ENCODE data around the gene HP1BP3. TPM values are rescaled to one million over a fixed set of nuclear protein-coding genes. Genes with fewer than 3 reads are reported as not detected.

HP1BP3 gene
- total RNA-seq, 4 donors from 2014 or later = 153 to 294 (median 168) TPM

DNA sequence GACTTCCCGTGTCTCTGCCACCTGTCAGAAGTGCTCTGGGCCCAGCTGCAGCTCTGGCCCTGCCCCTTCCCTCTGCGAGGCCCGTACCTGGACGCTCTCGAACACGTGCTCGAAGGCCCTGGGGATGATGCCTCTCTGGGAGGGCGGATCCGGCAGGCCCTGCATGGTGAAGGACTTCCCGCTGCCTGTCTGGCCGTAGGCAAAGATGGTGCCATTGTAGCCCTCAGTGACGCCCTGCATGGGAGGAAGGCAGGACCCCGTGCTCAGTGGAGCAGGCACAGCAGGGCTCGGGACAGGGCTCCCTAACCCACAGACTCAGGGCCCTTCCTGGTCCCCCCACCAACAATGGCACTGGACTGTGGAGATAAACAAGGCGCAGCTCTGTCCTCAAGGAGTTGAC, 71.7 kb downstream of the HP1BP3 start:
- Histone ChIP-seq H3K9me3 (no peaks in the 10 kb centered on the region), H3K4me1 (peaks cover 14% of the 10 kb centered on the region), H3K36me3 (no peaks in the 10 kb centered on the region), H3K27me3 (peaks cover 20% of the 10 kb centered on the region), H3K4me3 (no peak overlapping the region), H3K27ac (no peak overlapping the region)
- WGBS = 86% methylated on average over 6 of the region's 15 CpGs
- TF ChIP-seq, protein P1, sequence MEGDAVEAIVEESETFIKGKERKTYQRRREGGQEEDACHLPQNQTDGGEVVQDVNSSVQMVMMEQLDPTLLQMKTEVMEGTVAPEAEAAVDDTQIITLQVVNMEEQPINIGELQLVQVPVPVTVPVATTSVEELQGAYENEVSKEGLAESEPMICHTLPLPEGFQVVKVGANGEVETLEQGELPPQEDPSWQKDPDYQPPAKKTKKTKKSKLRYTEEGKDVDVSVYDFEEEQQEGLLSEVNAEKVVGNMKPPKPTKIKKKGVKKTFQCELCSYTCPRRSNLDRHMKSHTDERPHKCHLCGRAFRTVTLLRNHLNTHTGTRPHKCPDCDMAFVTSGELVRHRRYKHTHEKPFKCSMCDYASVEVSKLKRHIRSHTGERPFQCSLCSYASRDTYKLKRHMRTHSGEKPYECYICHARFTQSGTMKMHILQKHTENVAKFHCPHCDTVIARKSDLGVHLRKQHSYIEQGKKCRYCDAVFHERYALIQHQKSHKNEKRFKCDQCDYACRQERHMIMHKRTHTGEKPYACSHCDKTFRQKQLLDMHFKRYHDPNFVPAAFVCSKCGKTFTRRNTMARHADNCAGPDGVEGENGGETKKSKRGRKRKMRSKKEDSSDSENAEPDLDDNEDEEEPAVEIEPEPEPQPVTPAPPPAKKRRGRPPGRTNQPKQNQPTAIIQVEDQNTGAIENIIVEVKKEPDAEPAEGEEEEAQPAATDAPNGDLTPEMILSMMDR (IDR thresholded peaks at IDR 0.05) = no peak
- no peak for TF ChIP-seq POLR2AphosphoS5 (IDR thresholded peaks at IDR 0.05)
- no peak for TF ChIP-seq POLR2A (IDR thresholded peaks at IDR 0.05)
- TF ChIP-seq EP300 (IDR thresholded peaks at IDR 0.05) = no peak
- DNase-seq (ENCODE audit: low spot score in 2 of 2) = no peak

GRCh38 chr1:20713440-20713839, 73.7 kb downstream of the HP1BP3 start:
- Histone ChIP-seq H3K36me3 (no peaks in the 10 kb centered on the region), H3K27ac (no peak overlapping the region), H3K9me3 (no peaks in the 10 kb centered on the region), H3K4me3 (no peak overlapping the region), H3K4me1 (peaks cover 14% of the 10 kb centered on the region), H3K27me3 (peaks cover 20% of the 10 kb centered on the region)
- WGBS = 87% methylated on average over 5 of the region's 6 CpGs
- DNase-seq (ENCODE audit: low spot score in 2 of 2) = no peak
- TF ChIP-seq EP300 (IDR thresholded peaks at IDR 0.05) = no peak

- no peak for DNase-seq (ENCODE audit: low spot score in 2 of 2)
- TF ChIP-seq POLR2A (IDR thresholded peaks at IDR 0.05) = no peak
- TF ChIP-seq, protein P1 (IDR thresholded peaks at IDR 0.05) = no peak
- TF ChIP-seq EP300 (IDR thresholded peaks at IDR 0.05) = no peak
- no peak for TF ChIP-seq POLR2AphosphoS5 (IDR thresholded peaks at IDR 0.05)
- Histone ChIP-seq H3K9me3 (no peaks in the 10 kb centered on the region), H3K4me1 (peaks cover 2% of the 10 kb centered on the region), H3K36me3 (no peaks in the 10 kb centered on the region), H3K27me3 (peaks cover 19% of the 10 kb centered on the region), H3K27ac (no peak overlapping the region), H3K4me3 (no peak overlapping the region)
- WGBS = 98% methylated on average over 6 of the region's 6 CpGs
These were observed 74.9 kb downstream of the HP1BP3 start for GRCh38 chr1:20712215-20712577.

- Histone ChIP-seq H3K4me1 (no peaks in the 10 kb centered on the region), H3K27me3 (peaks cover 15% of the 10 kb centered on the region), H3K9me3 (no peaks in the 10 kb centered on the region), H3K36me3 (no peaks in the 10 kb centered on the region), H3K4me3 (no peak overlapping the region), H3K27ac (no peak overlapping the region)
- WGBS = 79% methylated on average over 20 of the region's 29 CpGs
- DNase-seq (ENCODE audit: low spot score in 2 of 2) = no peak
- TF ChIP-seq, protein P1 (IDR thresholded peaks at IDR 0.05) = no peak
- no peak for TF ChIP-seq EP300 (IDR thresholded peaks at IDR 0.05)
- no peak for TF ChIP-seq POLR2A (IDR thresholded peaks at IDR 0.05)
- TF ChIP-seq POLR2AphosphoS5 (IDR thresholded peaks at IDR 0.05) = no peak
These were observed 75.6 kb downstream of the HP1BP3 start for GRCh38 chr1:20711285-20712214.

DNA sequence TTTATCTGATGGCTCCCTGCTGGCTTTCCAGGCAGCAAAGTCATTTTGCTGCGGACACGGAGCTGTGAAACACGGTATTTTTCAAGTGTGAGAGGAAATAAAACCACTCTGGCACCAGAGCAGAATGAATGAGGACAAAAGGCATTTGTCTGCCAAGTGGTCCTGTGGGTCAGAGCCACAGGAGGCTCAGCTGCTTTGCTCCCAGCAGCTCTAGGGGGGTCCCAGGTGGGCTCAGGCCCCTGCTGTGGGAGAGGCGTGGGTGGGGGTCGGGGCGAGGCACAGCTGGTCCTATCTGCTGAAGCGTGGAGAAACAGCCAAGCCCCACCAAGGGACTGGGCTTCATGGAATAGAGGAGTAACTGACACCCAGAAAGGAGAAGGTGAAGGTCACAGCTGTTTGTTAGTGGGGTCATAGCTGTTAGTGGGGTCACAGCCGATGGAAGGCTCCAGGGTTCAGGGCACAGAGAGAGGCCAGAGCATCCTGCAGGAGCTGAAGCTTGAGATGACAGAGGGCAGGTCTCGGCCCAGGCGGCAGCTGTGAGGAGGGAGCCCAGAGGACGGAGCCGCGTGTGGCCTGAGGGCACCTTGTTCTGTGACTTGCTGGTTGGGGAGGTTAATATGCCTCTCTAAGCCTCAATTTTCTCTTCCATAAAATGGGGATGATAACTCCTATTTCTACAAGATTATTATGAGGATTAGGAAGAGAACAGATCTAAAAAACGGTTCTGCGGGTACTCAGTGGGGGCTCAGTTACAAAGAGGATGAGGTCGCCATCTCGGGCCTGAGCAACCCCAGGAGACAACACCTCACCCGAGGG, 76.4 kb downstream of the HP1BP3 start:
- H3K36me3 ChIP-seq = no peaks in the 10 kb centered on the region
- DNase-seq (ENCODE audit: low spot score in 2 of 2) = no peak
- no peaks in the 10 kb centered on the region for H3K4me1 ChIP-seq
- no peak overlapping the region for H3K27ac ChIP-seq
- 73% methylated on average over 17 of the region's 18 CpGs for WGBS
- peaks cover 9% of the 10 kb centered on the region for H3K27me3 ChIP-seq
- H3K4me3 ChIP-seq = no peak overlapping the region
- H3K9me3 ChIP-seq = no peaks in the 10 kb centered on the region
- TF ChIP-seq POLR2AphosphoS5 (IDR thresholded peaks at IDR 0.05) = no peak
- TF ChIP-seq, protein P1 (IDR thresholded peaks at IDR 0.05) = no peak

Data from suprapubic skin (tissue), 4 donors.